ENCODE data around the gene ZNF699.

DNA sequence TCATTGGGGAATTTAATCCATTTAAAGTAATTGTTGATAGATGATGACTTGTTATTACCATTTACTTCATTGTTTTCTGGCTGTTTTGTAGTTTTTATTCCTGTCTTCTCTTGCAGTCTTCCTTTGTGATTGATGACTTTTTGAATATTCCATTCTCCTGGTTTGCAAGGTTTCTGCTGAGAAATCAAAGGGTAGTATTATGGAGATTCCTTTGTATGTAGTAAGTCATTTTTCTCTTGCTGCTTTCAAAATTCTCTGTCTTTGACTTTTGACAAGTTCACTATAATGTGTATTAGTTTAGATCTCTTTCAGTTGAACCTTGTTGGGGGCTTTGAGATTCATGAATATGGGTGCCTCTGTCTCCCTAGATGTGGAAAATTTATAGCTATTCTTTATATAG lies 20.4 kb upstream of the ZNF699 start:
- TF ChIP-seq, protein P1, sequence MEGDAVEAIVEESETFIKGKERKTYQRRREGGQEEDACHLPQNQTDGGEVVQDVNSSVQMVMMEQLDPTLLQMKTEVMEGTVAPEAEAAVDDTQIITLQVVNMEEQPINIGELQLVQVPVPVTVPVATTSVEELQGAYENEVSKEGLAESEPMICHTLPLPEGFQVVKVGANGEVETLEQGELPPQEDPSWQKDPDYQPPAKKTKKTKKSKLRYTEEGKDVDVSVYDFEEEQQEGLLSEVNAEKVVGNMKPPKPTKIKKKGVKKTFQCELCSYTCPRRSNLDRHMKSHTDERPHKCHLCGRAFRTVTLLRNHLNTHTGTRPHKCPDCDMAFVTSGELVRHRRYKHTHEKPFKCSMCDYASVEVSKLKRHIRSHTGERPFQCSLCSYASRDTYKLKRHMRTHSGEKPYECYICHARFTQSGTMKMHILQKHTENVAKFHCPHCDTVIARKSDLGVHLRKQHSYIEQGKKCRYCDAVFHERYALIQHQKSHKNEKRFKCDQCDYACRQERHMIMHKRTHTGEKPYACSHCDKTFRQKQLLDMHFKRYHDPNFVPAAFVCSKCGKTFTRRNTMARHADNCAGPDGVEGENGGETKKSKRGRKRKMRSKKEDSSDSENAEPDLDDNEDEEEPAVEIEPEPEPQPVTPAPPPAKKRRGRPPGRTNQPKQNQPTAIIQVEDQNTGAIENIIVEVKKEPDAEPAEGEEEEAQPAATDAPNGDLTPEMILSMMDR (conservative IDR thresholded peaks at IDR 0.05 in 1 of 2, IDR thresholded peaks at IDR 0.05 in 1 of 2; ENCODE audit: extremely low read depth in 1 of 2, insufficient read depth in 1 of 2, low read depth in 1 of 2, low read length in 2 of 2) = no peak
- no peak for TF ChIP-seq EZH2 (IDR thresholded peaks at IDR 0.05; ENCODE audit: borderline replicate concordance, low read length)

Data from mammary epithelial cell (primary cell).